GM12878 (cell line): ENCODE measurements around the gene SPATA16. TPM values are rescaled to one million over a fixed set of nuclear protein-coding genes. Genes with fewer than 3 reads are reported as not detected.

ENCODE experiments used
- ATAC-seq: fragments of 200-7000 bp; cut with Tn5 transposase; 3 replicates; pipeline ENCODE4 v1.9.1; 2020; ENCODE audit warnings: mild to moderate bottlenecking, moderate library complexity
- BruUV-seq: library from RNA; stranded (reverse); fragments of 400-500 nt; replicated peaks from 2 replicates; lab custom pipeline; 2021; lab: Mats Ljungman, UMichigan
- CTCF ChIA-PET: fragments of 300-600 bp; sonication (Branson Sonifier 250); formaldehyde crosslinking; extraction: SDS; loops from one replicate; lab custom pipeline; 2021; ENCODE audit warnings: inconsistent platforms; lab: Yijun Ruan, JAX
- POLR2A ChIA-PET: fragments of 350-600 bp; formaldehyde crosslinking; extraction: SDS; loops from one replicate; lab custom pipeline; 2021; ENCODE audit warnings: inconsistent platforms; lab: Charles Lee
- RAD21 ChIA-PET: fragments of 300-600 bp; sonication (Branson Sonifier 250); formaldehyde crosslinking; loops from one replicate; lab custom pipeline; 2023; ENCODE audit warnings: antibody characterized with exemption; ENCODE audit not compliant: unreplicated experiment; lab: Charles Lee
- SMC1A ChIA-PET: fragments of 300-600 bp; sonication (Branson Sonifier 250); formaldehyde crosslinking; loops from one replicate; lab custom pipeline; 2023; ENCODE audit not compliant: unreplicated experiment, uncharacterized antibody; lab: Charles Lee
- DNase-seq: peaks from one replicate; pipeline ENCODE4 v3.0.0-alpha.2; 2011; ENCODE audit warnings: low read depth, low spot score
- FAIRE-seq: peaks from 3 replicates; lab custom pipeline; 2011; peaks lifted over from hg19 to GRCh38; lab: Jason Lieb, UNC
- H2AFZ ChIP-seq: 2 replicates; pipeline ENCODE4 v1.6.0; 2011; ENCODE audit warnings: low read depth, low read length, control low read depth; ENCODE audit not compliant: control insufficient read depth
- H3K27ac ChIP-seq: 2 replicates; pipeline ENCODE4 v1.5.1; 2011; ENCODE audit warnings: control low read depth; ENCODE audit not compliant: control insufficient read depth, insufficient read depth
- H3K27me3 ChIP-seq, 2 experiments: replicated peaks in 1 of 2; 2 replicates each; pipeline versions ENCODE4 v1.6.0 to v1.6.1; 2011; ENCODE audit warnings: low read length in 1 of 2; ENCODE audit not compliant: control insufficient read depth in 2 of 2, insufficient read depth in 2 of 2
- H3K36me3 ChIP-seq, 2 experiments: 2 replicates each; pipeline ENCODE4 v1.5.1; 2011; ENCODE audit warnings: low read length in 1 of 2; ENCODE audit not compliant: control insufficient read depth in 2 of 2, insufficient read depth in 2 of 2
- H3K4me1 ChIP-seq: 2 replicates; pipeline ENCODE4 v1.6.1; 2011; ENCODE audit warnings: mild to moderate bottlenecking, low read length, moderate library complexity, mixed read lengths; ENCODE audit not compliant: control insufficient read depth, insufficient read depth
- H3K4me2 ChIP-seq: 2 replicates; pipeline ENCODE4 v1.6.0; 2011; ENCODE audit warnings: control low read depth; ENCODE audit not compliant: control insufficient read depth, insufficient read depth
- H3K4me3 ChIP-seq: fragments of 200-600 bp; sonication (generic); 2 replicates; pipeline ENCODE4 v1.5.1; 2016
- H3K79me2 ChIP-seq: 2 replicates; pipeline ENCODE4 v1.6.0; 2011; ENCODE audit warnings: low read length; ENCODE audit not compliant: control insufficient read depth, insufficient read depth
- H3K9ac ChIP-seq: 2 replicates; pipeline ENCODE4 v1.8.0; 2011; ENCODE audit warnings: low read length, control low read depth, mixed read lengths; ENCODE audit not compliant: control insufficient read depth, insufficient read depth
- H3K9me3 ChIP-seq: replicated peaks from 3 replicates; pipeline ENCODE4 v1.5.1; 2011; ENCODE audit warnings: mild to moderate bottlenecking, low read length; ENCODE audit not compliant: control insufficient read depth, insufficient read depth
- H4K20me1 ChIP-seq: 2 replicates; pipeline ENCODE4 v1.6.0; 2011; ENCODE audit not compliant: control insufficient read depth, insufficient read depth
- ASH2L ChIP-seq: fragments of 300-600, 200-600 bp; sonication (generic); IDR thresholded peaks from 2 replicates; pipeline ENCODE4 v1.6.1; 2017; ENCODE audit warnings: low read depth, mild to moderate bottlenecking, borderline replicate concordance
- ATF2 ChIP-seq: IDR thresholded peaks from 2 replicates; pipeline ENCODE4 v1.6.1; 2012; ENCODE audit warnings: low read length, inconsistent platforms
- CEBPB ChIP-seq, 2 experiments: fragments of 150-350 bp in 1 of 2; IDR thresholded peaks; 2 replicates each; pipeline ENCODE4 v1.6.1; 2012 to 2014; ENCODE audit warnings: low read depth in 2 of 2, low read length in 2 of 2, borderline replicate concordance in 1 of 2, inconsistent platforms in 1 of 2
- CEBPZ ChIP-seq: fragments of 150-350 bp; IDR thresholded peaks from 2 replicates; pipeline ENCODE4 v1.6.1; 2016; ENCODE audit warnings: low read depth, low read length
- E2F4 ChIP-seq: IDR thresholded peaks from 2 replicates; pipeline ENCODE4 v1.6.1; 2012; ENCODE audit warnings: low read depth, low read length, improper control_type of control experiment
- EED ChIP-seq: sonication (generic); IDR thresholded peaks from 2 replicates; pipeline ENCODE4 v1.6.1; 2016; ENCODE audit warnings: antibody characterized with exemption, low read depth
- EP300 ChIP-seq, 2 experiments: fragments of 150-350 bp in 1 of 2; IDR thresholded peaks; 2 replicates each; pipeline ENCODE4 v1.6.1; 2011 to 2012; ENCODE audit warnings: low read depth in 2 of 2, low read length in 2 of 2, borderline replicate concordance in 1 of 2, improper control_type of control experiment in 1 of 2, inconsistent platforms in 1 of 2; ENCODE audit not compliant: control insufficient read depth in 1 of 2
- HDAC6 ChIP-seq: fragments of 200-600 bp; sonication (generic); IDR thresholded peaks from one replicate; pipeline ENCODE4 v1.8.0; 2017; ENCODE audit warnings: antibody characterized with exemption; ENCODE audit not compliant: unreplicated experiment
- JUND ChIP-seq: IDR thresholded peaks from 2 replicates; pipeline ENCODE4 v1.6.1; 2012; ENCODE audit warnings: low read depth, mild to moderate bottlenecking, low read length, improper control_type of control experiment, moderate library complexity
- KDM1A ChIP-seq: fragments of 200-600 bp; sonication (generic); IDR thresholded peaks from 2 replicates; pipeline ENCODE4 v1.6.1; 2016; ENCODE audit warnings: borderline replicate concordance
- PAX5 ChIP-seq: IDR thresholded peaks from 2 replicates; pipeline ENCODE4 v1.6.1; 2011; ENCODE audit warnings: low read depth, low read length, borderline replicate concordance
- SMAD5 ChIP-seq: IDR thresholded peaks from 2 replicates; pipeline ENCODE4 v1.6.1; 2016; ENCODE audit warnings: antibody characterized with exemption, low read depth
- TCF3 ChIP-seq: IDR thresholded peaks from 2 replicates; pipeline ENCODE4 v1.6.1; 2012; ENCODE audit warnings: low read depth, mild to moderate bottlenecking, low read length, borderline replicate concordance; ENCODE audit not compliant: insufficient read depth
- WGBS: methylation state at CpG from one replicate; pipeline ENCODE4 v1.1.6; 2016; ENCODE audit warnings: low lambda C conversion rate; ENCODE audit not compliant: insufficient replicate concordance, insufficient coverage; ENCODE audit errors: missing lambda C conversion rate; 5-methylcytosine and 5-hydroxymethylcytosine counted together
- in situ Hi-C: fragments of 300-500 bp; cut with MboI; formaldehyde crosslinking; loops from 9 replicates; pipeline ENCODE4 v1.14.3; 2018; ENCODE audit warnings: mixed read lengths
- intact Hi-C: fragments of 100-400 bp; cut with micrococcal nuclease; formaldehyde crosslinking; loops from one replicate; pipeline ENCODE4 v1.14.2; 2022; ENCODE audit not compliant: unreplicated experiment
- polyA plus RNA-seq, 11 experiments: library from polyadenylated mRNA; depleted of rRNA in 4 of 11; unstranded in 6 of 11; stranded (reverse) in 5 of 11; fragments of >200 nt; fragmentation: Nextera tagmentation in 4 of 11; fragmentation: Illumina TruSeq in 1 of 11; extraction: Ambion mirVana in 4 of 11; extraction: Trizol in 1 of 11; gene quantifications; 1 replicate in 1 of 11; 2 replicates in 10 of 11; pipeline versions ENCODE4 v1.2.1 to v1.2.3, GENCODE V29; 2011 to 2016; ENCODE audit warnings: inconsistent platforms in 2 of 11, missing spikeins in 2 of 11, low read depth in 1 of 11
- total RNA-seq, 4 experiments: library from RNA; depleted of rRNA in 3 of 4; stranded (reverse); fragments of >200 nt in 3 of 4; fragmentation: Illumina TruSeq in 1 of 4; extraction: Trizol in 1 of 4; gene quantifications; 2 replicates each; pipeline versions ENCODE4 v1.2.1 to v1.2.3, GENCODE V29; 2013 to 2021
- TF ChIP-seq, protein P1 (sequence below): fragments of 450-650 bp; IDR thresholded peaks from 2 replicates; pipeline ENCODE4 v1.6.1; 2017; ENCODE audit warnings: antibody characterized with exemption, mild to moderate bottlenecking, moderate library complexity

Gene SPATA16
- total and polyA plus RNA-seq, 10 of the 15 experiments (the other 5 are each of a cell fraction or from before 2014, with no cell fraction given): 0.04 TPM; not detected in 9

DNA sequence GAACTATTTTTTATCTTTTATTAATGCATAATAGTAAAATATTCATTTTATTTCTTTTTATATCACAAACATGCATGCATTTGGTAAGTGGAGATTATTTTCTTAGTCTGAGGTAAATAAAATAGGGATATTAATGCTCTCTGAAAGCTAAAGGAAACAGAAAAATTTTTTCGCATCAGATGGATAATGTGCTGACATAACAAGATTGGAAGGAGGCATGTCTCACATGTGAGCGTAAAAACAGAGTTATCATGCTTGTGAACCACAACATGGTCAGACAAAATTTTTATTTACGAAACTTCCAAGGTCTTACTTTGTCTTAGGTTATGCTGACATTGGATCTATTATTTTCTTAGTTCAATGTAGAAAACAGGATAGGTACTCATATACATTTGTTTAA is 166.1 kb downstream of the SPATA16 start:
- H3K36me3 ChIP-seq: no peaks in the 10 kb centered on the region
- in situ Hi-C loops (no loop called here), intact Hi-C loops (no loop called here)
- no peaks in the 10 kb centered on the region for H3K9me3 ChIP-seq
- RAD21 ChIA-PET: no interaction called here
- BruUV-seq: no TSS peak
- no peaks in the 10 kb centered on the region for H3K79me2 ChIP-seq
- WGBS: 25% methylated on average over 3 of the region's 3 CpGs
- CTCF ChIA-PET: no interaction called here
- no peak overlapping the region for H2AFZ ChIP-seq
- H3K27ac ChIP-seq: no peak overlapping the region
- no peaks in the 10 kb centered on the region for H4K20me1 ChIP-seq
- POLR2A ChIA-PET: no interaction called here
- no peak overlapping the region for H3K4me3 ChIP-seq
- DNase-seq: no peak
- H3K9ac ChIP-seq: no peak overlapping the region
- SMC1A ChIA-PET: interaction anchor here (1.3 kb wide), 1 partner anchor 15 kb away, joined by 3 read pairs; no protein-coding TSS in a partner anchor
- no peaks in the 10 kb centered on the region for H3K4me1 ChIP-seq
- ATAC-seq: no peak
- FAIRE-seq: no peak
- no peaks in the 10 kb centered on the region for H3K27me3 ChIP-seq
- H3K4me2 ChIP-seq: no peak overlapping the region
- TF ChIP-seq CEBPZ (no peak), HDAC6 (no peak), CEBPB (IDR thresholded peaks at IDR 0.05; ENCODE audit: borderline replicate concordance in 1 of 2, low read depth in 2 of 2, low read length in 2 of 2) (no peak), PAX5 (no peak), EP300 (IDR thresholded peaks at IDR 0.05; ENCODE audit: borderline replicate concordance in 1 of 2, control insufficient read depth in 1 of 2, low read depth in 2 of 2, low read length in 2 of 2) (no peak), JUND (no peak), E2F4 (no peak), KDM1A (no peak), SMAD5 (no peak), ASH2L (no peak), TCF3 (no peak), ATF2 (no peak), EED (no peak)
- TF ChIP-seq, protein P1, sequence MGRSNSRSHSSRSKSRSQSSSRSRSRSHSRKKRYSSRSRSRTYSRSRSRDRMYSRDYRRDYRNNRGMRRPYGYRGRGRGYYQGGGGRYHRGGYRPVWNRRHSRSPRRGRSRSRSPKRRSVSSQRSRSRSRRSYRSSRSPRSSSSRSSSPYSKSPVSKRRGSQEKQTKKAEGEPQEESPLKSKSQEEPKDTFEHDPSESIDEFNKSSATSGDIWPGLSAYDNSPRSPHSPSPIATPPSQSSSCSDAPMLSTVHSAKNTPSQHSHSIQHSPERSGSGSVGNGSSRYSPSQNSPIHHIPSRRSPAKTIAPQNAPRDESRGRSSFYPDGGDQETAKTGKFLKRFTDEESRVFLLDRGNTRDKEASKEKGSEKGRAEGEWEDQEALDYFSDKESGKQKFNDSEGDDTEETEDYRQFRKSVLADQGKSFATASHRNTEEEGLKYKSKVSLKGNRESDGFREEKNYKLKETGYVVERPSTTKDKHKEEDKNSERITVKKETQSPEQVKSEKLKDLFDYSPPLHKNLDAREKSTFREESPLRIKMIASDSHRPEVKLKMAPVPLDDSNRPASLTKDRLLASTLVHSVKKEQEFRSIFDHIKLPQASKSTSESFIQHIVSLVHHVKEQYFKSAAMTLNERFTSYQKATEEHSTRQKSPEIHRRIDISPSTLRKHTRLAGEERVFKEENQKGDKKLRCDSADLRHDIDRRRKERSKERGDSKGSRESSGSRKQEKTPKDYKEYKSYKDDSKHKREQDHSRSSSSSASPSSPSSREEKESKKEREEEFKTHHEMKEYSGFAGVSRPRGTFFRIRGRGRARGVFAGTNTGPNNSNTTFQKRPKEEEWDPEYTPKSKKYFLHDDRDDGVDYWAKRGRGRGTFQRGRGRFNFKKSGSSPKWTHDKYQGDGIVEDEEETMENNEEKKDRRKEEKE: no peak
